Stimulated activated CD4-positive, alpha-beta T cell treated with anti-CD3 and anti-CD28 coated beads, TNF-alpha, amount 100 ng/mL, for 4 hours (primary cell): Measurements from ENCODE around the gene DLD.
"Not testable (repeated sequence)": the region's sequence is repeated elsewhere in the genome, so short reads cannot be mapped to it uniquely, and the experiment has no call there.

Source experiments
- DNase-seq, 3 experiments: peaks; one replicate each; pipeline ENCODE4 v3.0.0-alpha.2; 2020; ENCODE audit warnings: low read depth in 3 of 3

Gene DLD

DNA sequence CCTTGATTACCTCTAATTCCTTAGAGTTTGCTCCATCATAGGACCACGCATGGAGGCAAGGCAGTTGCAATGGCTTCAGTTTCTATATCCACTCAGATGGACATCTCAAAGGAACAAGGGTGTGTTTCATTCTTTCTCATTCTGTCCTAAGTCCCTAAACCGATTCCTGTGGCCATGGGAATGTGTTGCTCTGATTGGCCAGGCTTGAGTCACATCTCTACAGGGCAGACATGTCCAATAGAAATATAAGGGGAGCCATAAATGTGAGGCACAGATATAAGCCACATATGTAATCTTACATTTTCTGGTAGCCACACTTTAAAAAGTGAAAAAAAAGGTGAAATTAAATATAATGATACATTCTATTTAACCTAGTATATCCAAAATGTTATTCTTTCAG is 16.9 kb upstream of the DLD start:
- no peak for DNase-seq

DNA sequence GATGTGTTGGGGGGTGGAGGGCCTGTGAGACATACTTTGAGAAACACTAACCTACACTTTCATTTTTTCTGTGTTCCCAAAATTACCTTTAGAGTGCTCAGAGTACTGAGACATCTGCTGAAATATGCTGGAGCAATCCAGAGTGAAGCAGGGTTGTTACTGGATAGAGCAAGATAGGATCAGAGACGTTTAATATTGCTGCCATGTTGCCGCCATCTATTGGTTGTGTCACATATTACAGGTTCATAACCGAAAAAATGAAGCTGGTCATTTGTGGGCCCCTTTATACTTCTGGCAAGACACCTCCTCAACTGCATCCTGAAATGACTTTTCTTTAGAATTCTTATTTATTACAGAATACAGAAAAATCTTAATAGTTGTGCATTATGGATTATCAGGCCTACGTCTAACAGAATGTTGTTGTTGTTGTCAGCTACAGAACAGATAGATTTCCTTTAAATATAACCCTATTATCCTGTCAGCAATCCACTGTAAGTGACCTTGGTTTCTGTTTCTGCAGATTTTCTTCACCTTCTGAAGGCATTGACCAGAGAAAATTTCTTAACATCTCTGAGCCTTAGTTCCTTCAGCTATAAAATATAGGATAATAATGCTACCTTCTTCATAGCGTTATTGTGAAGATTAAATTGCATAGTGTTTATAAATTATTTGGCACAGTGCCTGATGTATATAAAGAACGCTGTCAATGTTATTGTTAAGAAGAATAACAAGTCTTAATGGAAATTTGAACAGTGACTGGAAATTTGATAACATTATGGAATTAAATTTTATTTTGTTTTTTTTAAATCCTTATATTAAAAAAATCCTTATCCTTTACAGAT is 16.2 kb upstream of the DLD start:
- no peak for DNase-seq

- no peak for DNase-seq
Measured at GRCh38 chr7:107876916-107877315, 14.1 kb upstream of the DLD start.

DNA sequence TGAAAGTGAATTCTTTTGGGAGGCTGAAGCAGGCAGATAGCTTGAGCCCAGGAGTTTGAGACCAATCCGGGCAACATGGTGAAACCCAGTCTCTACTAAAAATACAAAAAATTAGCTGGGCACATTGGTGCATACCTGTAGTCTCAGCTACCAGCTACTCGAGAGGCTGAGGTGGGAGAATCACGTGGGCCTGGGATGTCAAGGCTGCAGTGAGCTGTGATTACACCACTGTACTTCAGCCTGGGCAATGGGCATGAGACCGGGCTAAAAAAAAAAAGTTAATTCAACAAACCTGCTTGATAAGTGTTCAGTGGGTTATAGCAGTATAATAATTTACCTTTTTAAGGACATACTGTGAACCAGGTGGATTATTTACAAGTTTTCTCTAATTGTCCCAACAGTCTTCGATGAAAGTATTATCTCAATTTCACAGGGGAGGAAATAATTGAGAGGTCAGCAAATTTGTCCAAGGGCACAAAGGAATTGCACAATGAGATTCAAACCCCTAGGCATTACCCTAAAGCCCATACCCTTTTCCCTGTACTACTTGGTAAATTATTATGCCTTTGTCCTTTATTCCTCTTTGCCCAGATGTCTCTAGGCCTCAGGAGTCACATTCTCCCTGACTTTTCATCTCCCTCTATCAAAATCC is 13.1 kb upstream of the DLD start:
- no peak for DNase-seq

- no peak for DNase-seq
Measured at GRCh38 chr7:107878636-107879035, 12.3 kb upstream of the DLD start.

GRCh38 chr7:107879400-107880035 is 11.5 kb upstream of the DLD start:
- no peak for DNase-seq

DNA sequence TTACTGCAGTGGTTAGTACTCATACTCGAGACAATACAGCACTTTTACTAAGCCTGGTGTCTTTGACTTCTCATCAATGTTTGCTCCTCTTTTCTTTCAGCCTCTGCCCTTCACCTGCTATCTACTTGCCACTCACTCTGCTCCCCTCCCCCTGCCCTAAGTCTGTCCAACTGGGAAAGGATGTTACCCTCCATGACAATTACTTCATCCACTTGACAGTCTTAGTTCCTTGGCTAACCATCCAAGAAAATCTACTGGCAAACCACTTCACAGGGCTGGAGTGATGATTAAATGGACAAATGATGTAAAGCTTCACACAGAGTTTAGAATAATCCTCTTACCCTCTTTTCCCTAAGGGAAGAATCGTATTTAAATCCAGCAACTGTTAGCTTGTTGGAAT is 8.2 kb upstream of the DLD start:
- no peak for DNase-seq

DNA sequence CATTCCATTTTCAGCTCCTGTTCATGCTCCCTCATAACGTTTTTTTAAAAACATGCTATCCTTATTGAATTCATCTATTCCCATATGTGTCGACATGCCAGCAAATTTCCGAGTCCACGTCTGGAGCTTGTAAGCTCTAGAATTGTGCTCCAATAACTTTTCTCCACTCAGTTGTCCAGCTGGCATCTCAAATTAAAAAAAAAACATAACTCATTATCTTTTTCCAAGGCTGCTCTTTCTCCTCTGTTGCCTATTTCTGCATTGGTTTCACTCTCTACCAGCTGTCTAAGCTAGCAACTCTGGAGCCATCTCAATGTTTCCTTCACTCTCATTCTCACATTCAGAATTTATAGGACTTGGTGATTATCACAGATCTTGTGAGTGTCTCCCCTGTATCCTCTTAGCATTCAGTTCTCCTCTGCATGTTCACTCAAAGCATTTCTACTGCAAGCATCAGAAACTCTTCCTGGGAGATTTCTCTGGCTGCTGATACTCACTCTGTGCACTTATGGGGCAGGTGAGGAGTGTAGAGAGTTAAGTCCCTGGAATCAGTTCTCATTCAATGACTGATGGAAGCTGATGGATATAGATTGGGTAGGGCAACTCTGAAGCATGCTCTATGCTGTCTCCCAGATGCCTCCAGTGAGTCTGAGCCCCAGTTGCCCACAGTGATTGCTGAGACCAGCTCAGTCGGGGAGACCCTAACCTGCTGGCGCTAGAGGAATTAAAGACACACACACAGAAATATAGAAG is 6.7 kb upstream of the DLD start:
- no peak for DNase-seq

- not testable (repeated sequence) for DNase-seq
Measured at GRCh38 chr7:107887827-107888226, 3.2 kb upstream of the DLD start.

GRCh38 chr7:107889992-107890391 is 991 bp upstream of the DLD start:
- DNase-seq = no peak

DNA sequence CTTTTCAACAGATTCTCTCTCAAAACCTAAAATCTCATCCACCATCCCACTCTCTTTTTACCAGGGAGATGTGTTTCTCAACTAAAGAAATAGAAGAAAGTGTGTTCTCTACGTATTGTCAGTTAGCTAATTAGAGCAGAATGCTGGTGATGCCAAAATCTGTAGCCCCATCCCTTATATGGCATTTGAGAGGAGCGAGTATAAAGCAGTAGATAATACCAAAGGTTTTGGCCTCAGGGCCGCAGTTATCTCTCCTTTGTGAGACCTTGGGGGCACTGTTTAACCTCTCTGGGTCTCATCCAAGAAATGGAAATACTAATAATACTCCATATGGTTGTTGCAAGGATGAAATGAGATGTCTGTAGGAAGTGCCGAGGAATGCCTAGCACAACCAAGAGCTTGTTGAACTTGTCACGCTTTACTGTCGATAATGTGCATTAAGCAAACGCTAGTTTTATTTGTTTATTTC is 456 bp upstream of the DLD start:
- DNase-seq = no peak

DNA sequence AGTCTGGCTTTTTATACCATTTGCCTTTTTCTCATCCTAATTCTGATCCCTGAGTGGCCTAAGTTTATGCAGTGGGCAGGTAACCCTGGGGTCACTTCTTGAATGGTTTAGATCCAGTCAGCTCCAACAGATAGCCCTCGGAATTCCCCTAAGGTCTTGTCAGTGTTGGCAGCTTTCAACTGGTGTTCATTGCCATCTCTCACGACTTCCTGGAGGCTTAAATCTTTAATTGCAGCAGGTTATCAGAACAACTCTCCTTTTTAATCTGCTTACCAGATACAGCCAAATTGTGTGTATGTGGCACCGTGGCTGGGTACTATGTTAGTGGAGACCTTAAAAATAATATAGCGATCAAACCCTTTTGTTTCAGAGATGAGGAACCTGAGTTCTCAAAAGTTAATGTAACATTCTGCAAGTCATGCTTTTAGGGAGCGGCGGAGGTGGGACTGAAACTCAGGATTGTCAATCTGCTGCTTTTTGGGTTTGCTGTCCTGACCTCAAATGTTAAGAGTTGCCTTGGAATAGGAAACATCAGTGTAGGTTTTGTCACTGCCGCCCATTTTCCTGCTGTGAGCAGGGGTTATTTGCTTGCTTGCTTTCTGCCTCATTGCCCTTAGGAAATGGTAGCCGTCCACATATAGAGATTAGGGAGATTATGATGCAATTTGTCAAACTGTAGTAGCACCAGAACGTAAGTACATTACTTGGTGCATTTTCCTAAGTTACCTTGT is 818 bp downstream of the DLD start:
- DNase-seq = no peak

DNA sequence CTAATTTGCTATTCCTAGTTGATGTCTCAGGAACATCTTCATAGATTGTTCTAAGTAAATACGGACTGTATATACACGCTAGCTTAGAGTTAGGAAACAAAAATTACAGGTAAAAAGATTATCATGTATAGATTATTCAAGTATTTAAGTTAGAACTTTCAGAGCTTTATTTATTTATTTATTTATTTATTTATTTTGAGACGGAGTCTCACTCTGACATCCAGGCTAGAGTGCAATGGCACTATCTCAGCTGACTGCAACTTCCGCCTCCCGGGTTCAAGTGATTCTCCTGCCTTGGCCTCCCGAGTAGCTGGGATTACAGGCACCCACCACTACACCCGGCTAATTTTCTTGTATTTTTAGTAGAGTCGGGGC is 1.4 kb downstream of the DLD start:
- not testable (repeated sequence) for DNase-seq

DNA sequence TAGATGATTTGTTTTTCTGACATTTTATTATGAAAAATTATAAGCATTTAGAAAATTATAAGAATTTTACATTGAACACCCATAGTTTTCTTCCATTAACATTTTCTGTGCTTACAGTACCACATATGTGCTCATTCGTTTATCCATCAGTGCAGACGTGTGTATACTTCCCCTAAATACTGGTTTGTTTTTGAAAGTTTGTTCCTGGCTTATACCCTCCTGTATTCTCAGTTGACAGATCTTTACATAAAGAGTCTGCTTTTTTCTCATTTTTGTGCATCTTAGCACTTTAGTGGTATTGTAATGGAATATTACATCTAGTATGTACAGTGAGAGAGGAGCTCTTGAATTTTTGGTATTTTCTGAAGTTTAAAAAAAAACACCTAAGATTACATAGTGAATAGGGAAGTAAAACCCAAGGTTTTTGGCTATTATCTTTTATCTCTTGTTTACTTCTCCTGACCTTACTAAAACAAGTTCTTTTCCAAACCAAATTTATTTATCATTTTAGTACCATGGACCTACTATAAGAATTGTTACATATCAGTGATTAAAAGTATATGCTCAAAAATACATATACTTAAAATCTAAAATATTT is 8.1 kb downstream of the DLD start:
- DNase-seq = no peak

DNA sequence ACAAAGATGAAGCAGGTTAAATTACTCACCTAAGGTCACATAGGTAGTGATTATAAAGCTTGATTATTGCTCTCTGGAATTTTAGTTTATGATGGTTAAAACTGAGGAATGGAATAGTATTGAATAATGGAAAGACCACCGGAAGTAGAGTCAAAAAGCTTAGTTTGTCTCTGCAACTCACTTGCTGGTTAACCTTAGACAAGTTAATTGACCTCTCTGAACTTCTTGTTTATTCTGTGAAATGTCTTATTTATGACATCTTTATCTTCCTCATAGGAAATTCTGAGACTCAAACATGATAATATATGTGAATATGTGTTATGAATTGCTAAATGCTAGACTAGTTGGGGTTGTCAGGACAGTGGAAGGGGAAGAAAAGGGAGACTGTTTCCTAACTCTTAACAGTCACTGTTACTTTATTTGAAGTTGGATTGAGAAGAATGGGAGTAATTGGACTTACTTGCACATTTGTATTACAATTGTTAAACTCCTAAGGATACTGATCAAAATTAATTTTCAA is 9.6 kb downstream of the DLD start:
- DNase-seq = no peak

- no peak for DNase-seq
Measured at GRCh38 chr7:107902381-107902780, 11.4 kb downstream of the DLD start.

DNA sequence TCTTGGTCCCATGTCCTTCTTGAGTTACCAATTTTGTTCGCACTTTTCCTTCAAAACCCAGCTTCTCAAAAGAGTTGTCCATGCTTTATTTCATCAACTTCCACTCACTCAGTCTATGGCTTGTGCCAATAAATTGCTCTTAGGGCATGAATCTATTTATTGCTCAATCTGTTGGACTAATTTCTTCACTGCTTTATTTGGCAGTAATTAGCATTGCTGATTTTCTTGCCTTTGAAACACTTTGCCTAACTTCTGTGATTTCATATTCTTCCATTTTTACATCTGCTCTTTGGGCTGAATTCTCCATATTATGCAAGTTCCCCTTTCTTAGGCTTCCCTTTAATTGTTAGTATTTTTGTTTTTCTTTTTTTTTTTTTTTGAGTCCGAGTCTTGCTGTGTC is 16.8 kb downstream of the DLD start:
- no peak for DNase-seq

GRCh38 chr7:107909445-107909844 is 18.5 kb downstream of the DLD start:
- no peak for DNase-seq

- DNase-seq = no peak
Measured at GRCh38 chr7:107911981-107912380, 21.0 kb downstream of the DLD start.

GRCh38 chr7:107913851-107914250 is 22.9 kb downstream of the DLD start:
- no peak for DNase-seq

DNA sequence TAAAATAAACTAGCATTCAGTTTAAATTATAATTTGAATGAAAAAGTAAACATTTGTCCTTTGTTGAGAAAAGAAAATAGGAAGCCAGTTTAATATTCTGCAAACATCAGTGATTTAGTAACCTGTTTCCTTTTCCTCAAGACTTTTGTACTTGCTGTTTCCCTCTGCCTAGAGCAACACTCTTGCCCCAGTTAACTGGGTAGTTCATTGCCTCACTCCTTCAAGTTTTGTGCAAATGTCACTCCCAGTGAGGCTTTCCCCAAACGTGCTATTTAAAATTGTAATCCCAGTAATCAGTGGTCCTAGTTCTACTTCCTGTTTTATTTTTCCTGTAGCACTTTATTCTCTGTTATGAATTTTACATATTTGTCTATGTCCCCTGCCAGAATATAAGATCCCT is 23.8 kb downstream of the DLD start:
- DNase-seq = no peak
